ENCODE data around the gene CSTPP1. TPM values are rescaled to one million over a fixed set of nuclear protein-coding genes. Genes with fewer than 3 reads are reported as not detected.
"Not testable (repeated sequence)": the region's sequence is repeated elsewhere in the genome, so short reads cannot be mapped to it uniquely, and the experiment has no call there.

The CSTPP1 gene
- total and polyA plus RNA-seq, 2 of the 8 experiments (the other 6 are each of a cell fraction or from before 2014, with no cell fraction given): 24.2 to 28.7 TPM

DNA sequence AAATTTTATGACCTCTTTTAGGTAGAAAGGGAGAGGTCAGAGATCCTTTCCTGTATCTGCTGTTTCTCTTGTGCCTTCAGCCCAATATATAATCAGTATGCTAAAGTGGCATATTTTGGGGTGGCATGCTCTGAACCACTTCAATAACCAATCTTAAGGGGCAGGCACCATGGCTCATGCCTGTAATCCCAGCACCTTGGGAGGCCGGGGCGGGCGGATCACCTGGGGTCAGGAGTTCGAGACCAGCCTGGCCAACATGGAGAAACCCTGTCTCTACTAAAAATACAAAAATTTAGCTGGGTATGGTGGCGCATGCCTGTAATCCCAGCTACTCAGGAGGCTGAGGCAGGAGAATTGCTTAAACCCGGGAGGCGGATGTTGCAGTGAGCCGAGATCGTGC is 261.6 kb downstream of the CSTPP1 start:
- H3K27me3 ChIP-seq (replicated peaks in 1 of 4; ENCODE audit: control insufficient read depth in 3 of 4, extremely low read depth in 1 of 4, insufficient read depth in 3 of 4, low read length in 3 of 4); H3K9ac ChIP-seq (replicated peaks in 1 of 4; ENCODE audit: extremely low read depth in 1 of 4, low read depth in 3 of 4, low read length in 3 of 4); H3K9me3 ChIP-seq (ENCODE audit: insufficient read depth in 2 of 2, low read depth in 1 of 2, low read length in 1 of 2); H3K18ac ChIP-seq (ENCODE audit: extremely low read depth, low read length); H2BK15ac ChIP-seq (ENCODE audit: low read length); H2BK12ac ChIP-seq (ENCODE audit: low read depth, low read length); H3K23ac ChIP-seq (ENCODE audit: insufficient read length); H3K36me3 ChIP-seq (ENCODE audit: control insufficient read depth in 2 of 4, insufficient read depth in 4 of 4, low read length in 3 of 4); H2AFZ ChIP-seq (ENCODE audit: low read length); H2BK20ac ChIP-seq (ENCODE audit: low read length); H2BK5ac ChIP-seq (ENCODE audit: low read depth, low read length); H4K5ac ChIP-seq (ENCODE audit: insufficient read length, low read depth, low read length); H3K23me2 ChIP-seq (ENCODE audit: low read depth, low read length); H3K4me1 ChIP-seq (replicated peaks in 1 of 4; ENCODE audit: control insufficient read depth in 3 of 4, insufficient read depth in 4 of 4, low read length in 3 of 4); H3K4me2 ChIP-seq (ENCODE audit: insufficient read depth in 1 of 2, low read depth in 2 of 2, low read length in 2 of 2); H3K4me3 ChIP-seq (ENCODE audit: extremely low read depth in 1 of 4, insufficient read depth in 2 of 4, low read depth in 3 of 4, low read length in 4 of 4); H3K4ac ChIP-seq (replicated peaks; ENCODE audit: insufficient read length, low read depth, low read length); FAIRE-seq; DNase-seq (ENCODE audit: low read depth in 1 of 2, low spot score in 2 of 2); H3K27ac ChIP-seq (ENCODE audit: low read depth, low read length); H2BK120ac ChIP-seq (replicated peaks; ENCODE audit: low read depth, low read length); H4K8ac ChIP-seq (ENCODE audit: extremely low read depth, insufficient read depth, low read length); H3K56ac ChIP-seq (replicated peaks; ENCODE audit: insufficient read length, low read depth, low read length); H3K14ac ChIP-seq (ENCODE audit: insufficient read length); H4K91ac ChIP-seq (replicated peaks; ENCODE audit: insufficient read length, low read length); H3K79me1 ChIP-seq (ENCODE audit: low read depth, low read length); H3K79me2 ChIP-seq (ENCODE audit: control insufficient read depth in 1 of 2, insufficient read depth in 2 of 2, low read length in 2 of 2); H2AK5ac ChIP-seq (ENCODE audit: low read depth, low read length); H4K20me1 ChIP-seq (replicated peaks in 1 of 2; ENCODE audit: control insufficient read depth in 1 of 2, insufficient read depth in 2 of 2, low read length in 2 of 2): not testable (repeated sequence)
- ChIA-PET CTCF (ENCODE audit: partially characterized antibody) (interaction anchor here (1.0 to 21.5 kb wide), 4 partner anchors 17 to 45 kb away, joined by 4 to 247 read pairs (median 10); partner anchors contain the start of genes ARFGAP2 and PACSIN3), POLR2A (ENCODE audit: partially characterized antibody) (interaction anchor here (0.7 to 3.3 kb wide), 3 partner anchors 11 to 16 kb away, joined by 3 to 14 read pairs (median 10); partner anchors contain the start of genes DDB2 and PACSIN3)
- WGBS, 2 experiments (ENCODE audit: extremely low coverage in 1 of 2, insufficient coverage in 1 of 2, insufficient read length in 1 of 2, insufficient replicate concordance in 2 of 2, low coverage in 1 of 2, low lambda C conversion rate in 2 of 2, missing lambda C conversion rate in 1 of 2): 89% methylated on average over 9 of the region's 9 CpGs; no CpG with 5 or more reads in 1 of the 2 experiments
